ENCODE measurements around the gene WDR64.

DNA sequence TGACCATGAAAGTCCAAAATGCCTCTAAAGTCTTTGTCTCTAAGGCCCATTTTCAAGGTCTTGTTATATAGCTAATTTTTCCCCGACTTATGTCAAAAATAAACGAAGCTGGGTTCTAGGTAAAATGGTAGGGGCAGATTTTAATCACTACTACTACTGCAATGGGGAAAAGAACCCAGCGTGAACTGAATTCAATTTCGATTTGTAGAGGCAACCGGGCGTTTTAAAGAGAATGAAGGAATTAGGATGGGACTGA, 195.4 kb downstream of the WDR64 start:
- no peak for TF ChIP-seq SMC3 (IDR thresholded peaks at IDR 0.05)
- TF ChIP-seq, protein P1, sequence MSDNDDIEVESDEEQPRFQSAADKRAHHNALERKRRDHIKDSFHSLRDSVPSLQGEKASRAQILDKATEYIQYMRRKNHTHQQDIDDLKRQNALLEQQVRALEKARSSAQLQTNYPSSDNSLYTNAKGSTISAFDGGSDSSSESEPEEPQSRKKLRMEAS (IDR thresholded peaks at IDR 0.05): no peak
- TF ChIP-seq RFX5 (IDR thresholded peaks at IDR 0.05): no peak
- TF ChIP-seq, protein P2, sequence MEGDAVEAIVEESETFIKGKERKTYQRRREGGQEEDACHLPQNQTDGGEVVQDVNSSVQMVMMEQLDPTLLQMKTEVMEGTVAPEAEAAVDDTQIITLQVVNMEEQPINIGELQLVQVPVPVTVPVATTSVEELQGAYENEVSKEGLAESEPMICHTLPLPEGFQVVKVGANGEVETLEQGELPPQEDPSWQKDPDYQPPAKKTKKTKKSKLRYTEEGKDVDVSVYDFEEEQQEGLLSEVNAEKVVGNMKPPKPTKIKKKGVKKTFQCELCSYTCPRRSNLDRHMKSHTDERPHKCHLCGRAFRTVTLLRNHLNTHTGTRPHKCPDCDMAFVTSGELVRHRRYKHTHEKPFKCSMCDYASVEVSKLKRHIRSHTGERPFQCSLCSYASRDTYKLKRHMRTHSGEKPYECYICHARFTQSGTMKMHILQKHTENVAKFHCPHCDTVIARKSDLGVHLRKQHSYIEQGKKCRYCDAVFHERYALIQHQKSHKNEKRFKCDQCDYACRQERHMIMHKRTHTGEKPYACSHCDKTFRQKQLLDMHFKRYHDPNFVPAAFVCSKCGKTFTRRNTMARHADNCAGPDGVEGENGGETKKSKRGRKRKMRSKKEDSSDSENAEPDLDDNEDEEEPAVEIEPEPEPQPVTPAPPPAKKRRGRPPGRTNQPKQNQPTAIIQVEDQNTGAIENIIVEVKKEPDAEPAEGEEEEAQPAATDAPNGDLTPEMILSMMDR (IDR thresholded peaks at IDR 0.05): no peak
- no peak for TF ChIP-seq REST (IDR thresholded peaks at IDR 0.05)
- TF ChIP-seq MAFK (IDR thresholded peaks at IDR 0.05; ENCODE audit: partially characterized antibody): no peak
- TF ChIP-seq KDM1A (IDR thresholded peaks at IDR 0.05; ENCODE audit: low read depth): no peak
- TF ChIP-seq HEYL (CRISPR knock-in tag; IDR thresholded peaks at IDR 0.05): no peak
- TF ChIP-seq RAD21 (conservative IDR thresholded peaks at IDR 0.05 in 1 of 2, IDR thresholded peaks at IDR 0.05 in 1 of 2): no peak
- TF ChIP-seq POLR2A (IDR thresholded peaks at IDR 0.05; ENCODE audit: low read length): no peak

All from A549 (cell line).